AG09309 (cell line): ENCODE data around the gene PGAM5.

Source experiments
- DNase-seq: peaks from one replicate; pipeline ENCODE4 v3.0.0-alpha.2; 2010; ENCODE audit warnings: low read depth
- H3K4me3 ChIP-seq: 2 replicates; pipeline ENCODE4 v1.5.1; 2011; ENCODE audit warnings: mild to moderate bottlenecking, low read depth, low read length, moderate library complexity; ENCODE audit not compliant: control insufficient read depth
- CTCF ChIP-seq: IDR thresholded peaks from 2 replicates; pipeline ENCODE4 v1.5.1; 2011; ENCODE audit warnings: mild to moderate bottlenecking, low read depth, low read length, inconsistent platforms; ENCODE audit not compliant: insufficient read depth, control insufficient read depth; ENCODE audit errors: missing control alignments

The PGAM5 gene

GRCh38 chr12:132710405-132711079 is at the start of gene PGAM5:
TSS of gene PGAM5 (plus strand) at chr12:132710842. CDS start at chr12:132710877, 35 bp downstream.
- H3K4me3 ChIP-seq: peak within 1 kb of the TSS; percentile 84
- DNase-seq: peak; percentile 11
- no peak for TF ChIP-seq CTCF

GRCh38 chr12:132660996-132661395 is 49.6 kb upstream of the PGAM5 start:
- no peak overlapping the region for H3K4me3 ChIP-seq
- no peak for DNase-seq
- TF ChIP-seq CTCF: no peak

- H3K4me3 ChIP-seq: no peak overlapping the region
- no peak for DNase-seq
- TF ChIP-seq CTCF: no peak
These were observed 48.7 kb upstream of the PGAM5 start for GRCh38 chr12:132661972-132662371.

- DNase-seq: no peak
- no peak overlapping the region for H3K4me3 ChIP-seq
- TF ChIP-seq CTCF: no peak
These were observed 47.5 kb upstream of the PGAM5 start for GRCh38 chr12:132662901-132663755.

GRCh38 chr12:132664206-132665148 is 46.2 kb upstream of the PGAM5 start:
- TF ChIP-seq CTCF: no peak
- DNase-seq: no peak
- H3K4me3 ChIP-seq: no peak overlapping the region

- no peak for TF ChIP-seq CTCF
- no peak overlapping the region for H3K4me3 ChIP-seq
- DNase-seq: no peak
These were observed 45.5 kb upstream of the PGAM5 start for GRCh38 chr12:132665149-132665491.
